ENCODE data around the gene EPN2. TPM values are rescaled to one million over a fixed set of nuclear protein-coding genes. Genes with fewer than 3 reads are reported as not detected.

The EPN2 gene
- total and polyA plus RNA-seq, 10 of the 15 experiments (the other 5 are each of a cell fraction or from before 2014, with no cell fraction given): 0.26 to 8.4 (median 4.7) TPM

DNA sequence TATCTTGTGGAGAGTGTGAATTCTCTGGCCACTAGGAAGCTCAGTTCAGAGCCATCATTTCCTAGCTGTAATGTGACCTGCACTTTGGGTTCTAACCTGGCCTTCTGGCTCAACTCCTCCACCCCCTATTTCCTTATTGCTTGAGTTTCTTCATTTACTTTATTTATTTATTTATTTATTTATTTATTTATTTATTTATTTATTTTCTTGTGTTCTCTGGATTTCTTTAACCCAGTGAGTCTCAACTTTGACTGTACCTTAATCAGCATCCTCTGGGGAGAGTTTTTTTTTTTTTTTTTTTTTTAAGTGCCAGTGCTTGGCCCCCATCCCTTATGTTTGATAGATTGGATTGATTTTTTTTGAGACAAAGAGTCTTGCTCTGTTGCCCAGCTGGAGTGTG, 18.1 kb downstream of the EPN2 start:
- H3K9me3 ChIP-seq (replicated peaks; ENCODE audit: control insufficient read depth, insufficient read depth, low read length): no peaks in the 10 kb centered on the region
- no peaks in the 10 kb centered on the region for H3K79me2 ChIP-seq (ENCODE audit: control insufficient read depth, insufficient read depth, low read length)
- no peak overlapping the region for H3K4me3 ChIP-seq
- in situ Hi-C loops (cut with MboI): no loop called here
- no peak for ATAC-seq
- no peaks in the 10 kb centered on the region for H3K4me1 ChIP-seq (ENCODE audit: control insufficient read depth, insufficient read depth, low read length)
- H3K27me3 ChIP-seq (replicated peaks in 1 of 2; ENCODE audit: control insufficient read depth in 2 of 2, insufficient read depth in 2 of 2, low read length in 1 of 2): no peaks in the 10 kb centered on the region; a peak in 1 of 4 replicates
- POLR2A ChIA-PET: no interaction called here
- TF ChIP-seq SMC3 (IDR thresholded peaks at IDR 0.05; ENCODE audit: borderline replicate concordance, low read length) (no peak), TBL1XR1 (IDR thresholded peaks at IDR 0.05; ENCODE audit: low read depth, low read length) (no peak), NR2C1 (IDR thresholded peaks at IDR 0.05) (no peak), SUPT20H (IDR thresholded peaks at IDR 0.05; ENCODE audit: borderline replicate concordance, control insufficient read depth, low read depth, low read length) (no peak), ZNF384 (IDR thresholded peaks at IDR 0.05; ENCODE audit: borderline replicate concordance, low read depth, low read length) (no peak), BHLHE40 (IDR thresholded peaks at IDR 0.05; ENCODE audit: borderline replicate concordance in 1 of 2, low read depth in 2 of 2, low read length in 1 of 2) (no peak), YBX1 (IDR thresholded peaks at IDR 0.05) (no peak), EP300 (IDR thresholded peaks at IDR 0.05; ENCODE audit: borderline replicate concordance in 1 of 2, control insufficient read depth in 1 of 2, low read depth in 2 of 2, low read length in 2 of 2) (no peak), SIX5 (IDR thresholded peaks at IDR 0.05; ENCODE audit: low read depth, low read length, severe bottlenecking) (no peak), ZZZ3 (IDR thresholded peaks at IDR 0.05; ENCODE audit: control insufficient read depth, insufficient read length, low read depth) (no peak)
- no peak for DNase-seq (ENCODE audit: low read depth, low spot score)
- no peak for FAIRE-seq
- CTCF ChIA-PET: no interaction called here
- intact Hi-C loops (cut with micrococcal nuclease; ENCODE audit: unreplicated experiment): no loop called here
- no peaks in the 10 kb centered on the region for H3K36me3 ChIP-seq (ENCODE audit: control insufficient read depth in 2 of 2, insufficient read depth in 2 of 2, low read length in 1 of 2)
- H3K27ac ChIP-seq (ENCODE audit: control insufficient read depth, insufficient read depth): no peak overlapping the region
- H3K9ac ChIP-seq (ENCODE audit: control insufficient read depth, insufficient read depth, low read length): no peak overlapping the region
- no peak overlapping the region for H3K4me2 ChIP-seq (ENCODE audit: control insufficient read depth, insufficient read depth)
- no peaks in the 10 kb centered on the region for H4K20me1 ChIP-seq (ENCODE audit: control insufficient read depth, insufficient read depth)
- RAD21 ChIA-PET (ENCODE audit: unreplicated experiment): interaction anchor here (0.7 kb wide), 2 partner anchors 10 to 199 kb away, joined by 4 to 5 read pairs; no protein-coding TSS in a partner anchor
- SMC1A ChIA-PET (ENCODE audit: uncharacterized antibody, unreplicated experiment): interaction anchor here (0.8 to 1.0 kb wide), 3 partner anchors 15 to 51 kb away, joined by 3 to 4 read pairs (median 3); no protein-coding TSS in a partner anchor
- BruUV-seq (replicated peaks): no TSS peak
- H2AFZ ChIP-seq (ENCODE audit: control insufficient read depth, low read depth, low read length): no peak overlapping the region

All from GM12878 (cell line).